ENCODE measurements around the gene SLC6A5.
"Not testable (repeated sequence)": the region's sequence is repeated elsewhere in the genome, so short reads cannot be mapped to it uniquely, and the experiment has no call there.

The SLC6A5 gene

DNA sequence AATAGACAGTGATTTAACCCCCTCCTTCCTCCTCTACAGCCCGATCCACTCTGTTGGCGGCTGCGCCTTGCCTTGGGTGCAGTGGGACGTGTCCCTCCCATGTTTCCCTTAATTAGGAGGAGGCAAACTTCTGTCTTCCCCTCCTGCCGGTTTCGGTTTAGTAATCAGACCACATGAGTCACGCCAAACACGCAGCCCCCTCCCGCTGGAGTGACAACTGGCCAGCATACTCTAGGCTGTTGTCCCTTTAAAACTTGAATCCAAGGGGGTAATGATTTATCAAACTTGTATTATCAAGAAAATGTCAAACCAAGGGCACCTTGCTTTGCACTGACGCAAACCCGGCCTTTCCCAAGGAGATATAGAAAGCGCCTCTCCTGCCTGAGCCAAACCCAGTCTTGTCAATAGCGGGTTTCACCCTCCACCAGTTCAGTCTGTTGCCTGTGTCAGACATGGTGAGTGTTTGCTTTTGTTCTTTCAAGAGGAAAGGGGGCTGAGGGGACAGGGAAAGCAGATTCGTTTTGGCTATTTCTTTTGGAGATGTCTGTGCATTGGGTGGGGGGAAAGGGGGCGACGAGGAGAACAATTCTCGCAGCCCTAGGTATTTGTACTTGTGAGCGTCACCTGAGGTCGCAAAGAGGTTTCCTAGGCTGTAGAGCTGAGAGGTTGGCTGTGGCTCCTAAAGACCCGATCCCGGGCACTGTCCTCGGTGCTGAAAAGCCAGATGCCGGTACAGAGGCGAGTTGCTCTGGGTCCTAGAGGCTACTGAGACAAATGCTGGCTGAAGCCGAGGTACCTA, at the start of gene SLC6A5:
SLC6A5 (plus strand) TSS at position 388 of the 799 bp plus-strand sequence; CDS start at position 453, 65 bp downstream.
- no peak for DNase-seq (ENCODE audit: low read depth)

DNA sequence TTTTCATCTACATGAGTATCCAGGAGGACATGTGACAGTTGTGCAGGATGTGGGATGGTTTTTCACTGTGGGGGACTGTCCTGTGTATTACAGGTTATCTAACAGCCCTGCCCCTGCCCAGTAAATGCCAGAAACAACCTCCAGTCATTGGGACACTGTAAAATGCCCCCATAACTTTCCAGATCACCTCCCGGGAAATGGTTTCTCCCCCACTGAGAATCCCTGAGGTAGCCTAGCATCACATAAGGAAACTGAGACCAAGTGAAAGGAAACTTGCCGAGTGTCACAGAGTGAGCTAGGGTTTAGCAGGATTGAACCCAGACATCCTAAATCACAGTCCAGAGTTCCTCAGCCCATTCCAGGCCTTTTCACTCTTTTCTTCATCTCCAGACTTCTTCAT, 48.3 kb upstream of the SLC6A5 start:
- no peak for DNase-seq (ENCODE audit: low read depth)

DNA sequence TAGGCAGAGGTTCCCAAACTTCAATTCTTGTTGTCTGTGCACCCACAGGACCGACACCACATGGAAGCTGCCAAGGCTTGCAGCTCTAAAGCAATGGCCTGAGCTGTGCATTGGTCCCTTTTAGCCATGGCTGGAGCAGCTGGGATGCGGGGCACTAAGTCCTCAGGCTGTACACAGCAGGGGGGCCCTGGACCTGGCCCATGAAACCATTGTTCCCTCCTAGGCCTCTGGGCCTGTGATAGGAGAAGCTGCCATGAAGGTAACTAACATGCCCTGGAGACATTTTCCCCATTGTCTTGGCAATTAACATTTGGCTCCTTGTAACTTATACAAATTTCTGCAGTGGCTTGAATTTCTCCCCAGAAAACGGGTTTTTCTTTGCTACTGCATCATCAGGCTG, 43.6 kb upstream of the SLC6A5 start:
- no peak for DNase-seq (ENCODE audit: low read depth)

DNA sequence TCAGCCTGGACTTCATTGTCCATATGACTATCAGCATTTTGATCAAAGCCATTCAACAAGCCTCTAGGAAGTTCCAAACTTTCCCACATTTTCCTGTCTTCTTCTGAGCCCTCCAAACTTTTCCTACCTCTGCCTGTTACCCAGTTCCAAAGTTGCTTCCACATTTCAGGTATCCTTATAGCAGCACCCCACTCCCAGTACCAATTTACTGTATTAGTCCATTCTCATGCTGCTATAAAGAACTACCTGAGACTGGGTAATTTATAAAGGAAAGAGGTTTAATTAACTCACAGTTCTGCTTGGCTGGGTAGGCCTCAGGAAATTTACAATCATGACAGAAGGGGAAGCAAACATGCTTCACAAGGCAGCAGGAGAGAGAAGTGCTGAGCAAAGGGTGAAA, 43.0 kb upstream of the SLC6A5 start:
- not testable (repeated sequence) for DNase-seq (ENCODE audit: low read depth)

DNA sequence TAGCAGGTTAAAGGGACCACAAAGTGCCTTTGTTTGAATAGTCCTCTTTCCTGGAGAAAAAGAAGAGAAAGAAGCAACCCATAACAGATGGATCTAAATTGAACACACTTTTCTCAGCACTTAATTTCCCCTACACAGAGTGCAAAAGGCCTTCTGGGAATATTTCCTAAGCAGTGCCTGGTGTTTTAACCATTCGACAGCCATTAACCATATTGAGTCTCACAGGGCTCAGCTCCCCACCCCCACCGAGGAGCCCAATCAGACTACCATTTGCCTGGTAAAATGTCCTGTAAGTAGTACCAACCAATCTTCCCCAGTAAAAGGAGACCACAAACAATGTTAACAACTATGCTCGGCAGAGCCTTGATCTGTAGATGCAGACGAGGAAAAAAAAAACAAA, 40.7 kb upstream of the SLC6A5 start:
- no peak for DNase-seq (ENCODE audit: low read depth)

DNA sequence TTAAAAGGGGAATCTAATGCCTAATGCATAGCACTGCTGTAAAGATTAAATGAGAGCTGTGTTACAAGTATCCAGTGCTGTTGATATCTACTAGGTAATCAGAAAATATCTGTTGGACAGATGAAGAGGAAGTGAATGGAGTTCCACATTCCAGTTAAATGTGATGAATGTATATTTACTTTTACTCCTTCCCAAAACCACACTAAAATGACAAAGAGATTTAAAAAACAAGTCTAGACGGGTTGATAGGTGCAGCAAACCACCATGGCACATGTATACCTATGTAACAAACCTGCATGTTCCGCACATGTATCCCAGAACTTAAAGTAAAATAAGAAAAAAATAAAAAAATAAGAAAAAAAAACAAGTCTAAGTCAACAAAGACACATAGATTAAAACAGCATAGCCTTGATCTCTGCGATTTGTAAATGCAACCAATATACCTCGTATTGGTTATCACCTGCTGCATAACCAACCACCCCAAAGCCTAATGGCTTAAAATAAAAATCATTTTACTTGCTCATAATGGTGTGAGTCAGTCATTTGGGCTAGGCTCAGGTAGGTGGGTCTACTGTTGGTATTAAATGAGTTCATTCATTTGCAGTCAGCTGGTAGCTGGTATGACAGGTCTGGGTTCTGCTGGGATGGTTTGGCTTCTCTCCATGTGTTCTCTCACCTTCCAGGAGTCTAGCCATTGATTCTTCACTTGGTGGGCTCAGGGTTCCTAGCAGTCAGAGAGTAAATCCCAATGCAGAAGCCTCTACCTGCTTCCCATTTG, 39.7 kb upstream of the SLC6A5 start:
- no peak for DNase-seq (ENCODE audit: low read depth)

DNA sequence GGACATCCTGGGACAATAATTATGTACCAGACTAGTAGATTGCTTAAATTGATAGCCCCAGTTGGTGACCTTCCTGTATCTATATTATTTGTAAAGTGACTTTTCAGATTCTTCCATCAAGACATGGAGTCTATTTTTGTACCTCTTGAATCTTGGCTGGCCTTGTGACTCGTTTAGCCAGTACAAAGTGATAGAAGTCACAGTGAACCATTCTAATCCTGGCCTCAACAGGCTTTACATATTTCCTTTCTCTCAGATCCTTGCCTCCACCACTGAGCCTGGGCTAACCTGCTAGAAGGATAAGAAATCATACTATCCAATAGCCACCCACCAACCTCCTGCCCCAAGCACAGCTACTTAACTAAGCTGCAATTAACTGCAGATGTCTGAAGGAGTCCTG, 37.5 kb upstream of the SLC6A5 start:
- no peak for DNase-seq (ENCODE audit: low read depth)

DNA sequence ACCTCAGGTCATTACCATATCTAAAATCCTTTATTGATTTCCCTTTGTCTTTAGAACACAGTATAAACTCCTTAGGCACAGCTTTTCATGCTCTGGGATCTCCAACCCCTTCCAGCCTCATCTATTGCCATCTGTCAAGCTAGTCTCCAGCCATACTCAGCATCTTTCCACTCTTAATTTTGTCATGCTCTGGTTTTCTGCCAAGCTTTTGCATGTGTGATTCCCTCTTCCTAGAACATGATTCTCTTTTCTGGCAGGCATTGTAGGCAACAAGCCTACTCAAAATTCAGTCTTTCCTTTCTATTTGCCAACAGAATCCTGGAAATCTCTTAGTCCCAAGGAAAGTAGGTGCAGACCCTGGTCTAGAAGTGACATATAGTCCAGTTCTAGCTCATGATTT, 35.5 kb upstream of the SLC6A5 start:
- no peak for DNase-seq (ENCODE audit: low read depth)

DNA sequence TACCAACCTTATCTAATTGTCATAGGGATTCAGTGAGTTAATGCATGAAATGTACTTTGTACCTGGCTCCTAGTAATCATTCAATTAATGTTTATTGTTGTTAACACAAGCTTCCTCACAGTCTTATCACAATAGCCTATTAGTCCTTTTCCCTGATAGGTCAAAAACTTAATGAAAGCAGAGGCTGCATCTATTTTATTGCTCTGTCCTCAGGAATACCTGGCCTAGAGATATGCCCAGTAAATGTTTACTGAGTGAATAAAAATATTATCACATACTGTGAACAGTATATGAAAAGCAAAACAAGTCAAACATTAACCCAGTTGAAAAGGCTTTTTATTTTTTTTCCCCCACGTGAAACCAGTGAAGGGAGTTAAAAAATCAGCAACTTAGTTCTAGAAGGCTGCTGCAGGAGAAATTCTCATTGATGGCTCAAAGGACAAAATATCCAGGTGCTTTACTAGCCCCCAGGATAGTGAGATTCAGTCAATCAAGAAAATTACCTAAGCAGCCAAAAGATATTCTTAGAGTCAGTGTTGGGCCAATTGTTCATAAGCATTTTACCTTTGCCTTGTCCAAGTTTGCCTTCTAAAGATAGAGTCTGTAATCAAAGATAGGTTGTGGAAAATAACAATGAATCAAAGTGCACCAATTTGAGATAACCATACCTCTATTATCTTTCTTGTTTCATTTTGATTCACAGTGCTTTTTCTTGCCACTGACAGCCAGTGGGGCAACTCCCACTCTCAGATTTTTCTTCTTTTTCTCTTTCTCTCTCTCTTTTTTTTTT, 34.4 kb upstream of the SLC6A5 start:
- no peak for DNase-seq (ENCODE audit: low read depth)

DNA sequence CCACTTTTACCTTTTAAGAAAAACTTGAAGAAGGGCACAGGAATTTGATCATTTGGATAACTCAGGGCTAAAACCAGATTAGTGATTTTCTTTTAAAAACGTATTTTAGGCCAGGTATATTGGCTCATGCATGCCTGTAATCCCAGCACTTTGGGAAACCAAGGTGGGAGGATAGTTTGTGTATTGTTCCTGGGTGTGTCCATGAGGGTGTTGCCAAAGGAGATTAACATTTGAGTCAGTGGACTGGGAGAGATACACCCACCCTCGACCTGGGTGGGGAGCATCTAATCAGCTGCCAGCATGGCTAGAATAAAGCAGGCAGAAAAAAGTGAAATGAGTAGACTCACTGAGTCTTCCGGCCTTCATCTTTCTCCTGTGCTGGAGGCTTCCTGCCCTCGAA, 33.3 kb upstream of the SLC6A5 start:
- not testable (repeated sequence) for DNase-seq (ENCODE audit: low read depth)

DNA sequence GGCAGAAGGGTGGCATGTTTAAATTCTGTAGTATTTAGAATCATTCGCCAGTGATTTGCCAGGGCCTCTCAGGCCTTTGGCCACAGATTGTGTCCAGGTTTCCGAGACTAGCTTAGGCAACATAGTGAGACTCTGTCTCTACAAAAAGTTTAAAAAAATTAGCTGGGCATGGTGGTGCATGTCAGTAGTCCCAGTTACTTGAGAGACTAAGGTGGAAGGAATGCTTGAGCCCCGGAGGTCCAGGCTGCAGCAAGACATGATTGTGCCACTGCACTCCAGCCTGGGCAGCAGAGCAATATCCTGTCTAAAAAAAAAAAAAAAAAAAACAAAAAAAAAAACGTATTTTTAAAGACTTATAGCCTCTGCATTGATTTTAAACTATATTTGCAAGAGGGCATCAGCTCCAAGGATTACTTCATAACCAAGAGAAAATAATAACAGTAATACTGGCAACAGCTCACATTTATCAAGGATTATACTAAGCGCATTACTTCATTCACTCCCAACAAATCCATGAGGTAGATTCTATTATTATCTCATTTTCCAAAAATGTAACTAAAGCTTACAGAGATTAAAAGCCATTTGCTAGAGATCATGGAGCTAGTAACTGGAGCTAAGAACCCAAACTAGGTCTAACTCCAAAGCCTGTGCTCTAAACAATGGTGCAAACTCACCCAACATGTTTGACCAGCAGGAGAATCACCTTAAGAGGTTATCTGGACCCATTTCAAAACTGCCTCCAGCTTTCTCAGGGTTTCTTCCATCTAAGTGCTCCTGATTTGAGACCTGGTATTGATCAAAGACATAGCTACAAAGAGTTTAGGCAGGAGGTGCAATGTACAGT, 32.6 kb upstream of the SLC6A5 start:
- no peak for DNase-seq (ENCODE audit: low read depth)

DNA sequence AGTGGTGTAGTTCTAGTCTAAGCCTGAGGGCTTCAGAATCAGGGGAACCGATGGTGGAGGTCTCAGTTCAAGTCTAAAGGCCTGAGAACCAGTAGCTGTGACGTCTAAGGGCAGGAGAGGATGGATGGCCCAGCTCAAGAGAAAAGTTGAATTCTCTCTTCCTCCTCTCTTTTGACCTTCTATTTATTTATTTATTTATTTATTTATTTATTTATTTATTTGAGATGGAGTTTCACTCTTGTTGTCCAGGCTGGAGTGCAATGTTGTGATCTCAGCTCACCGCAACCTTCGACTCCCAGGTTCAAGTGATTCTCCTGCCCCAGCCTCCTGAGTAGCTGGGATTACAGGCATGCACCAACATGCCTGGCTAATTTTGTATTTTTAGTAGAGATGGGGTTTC, 19.7 kb upstream of the SLC6A5 start:
- DNase-seq (ENCODE audit: low read depth) = not testable (repeated sequence)

DNA sequence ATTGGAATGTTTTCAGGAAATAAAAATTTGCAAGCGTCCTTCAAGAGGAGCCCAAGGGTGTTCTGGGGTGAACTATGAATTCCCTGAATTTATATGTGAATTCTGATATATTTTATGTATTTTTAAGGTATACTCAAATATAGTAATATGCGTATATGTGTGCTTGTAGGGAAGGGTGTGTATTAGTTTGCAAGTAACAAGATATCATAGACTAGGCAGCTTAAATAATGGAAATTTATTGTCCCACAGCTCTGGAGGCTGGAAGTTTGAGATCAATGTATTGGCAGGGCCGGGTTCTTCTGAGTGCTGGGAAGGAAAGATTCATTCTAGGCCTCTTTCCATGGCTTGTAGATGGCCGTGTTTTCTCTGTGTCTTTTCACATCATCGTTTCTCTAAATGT, 16.2 kb upstream of the SLC6A5 start:
- no peak for DNase-seq (ENCODE audit: low read depth)

DNA sequence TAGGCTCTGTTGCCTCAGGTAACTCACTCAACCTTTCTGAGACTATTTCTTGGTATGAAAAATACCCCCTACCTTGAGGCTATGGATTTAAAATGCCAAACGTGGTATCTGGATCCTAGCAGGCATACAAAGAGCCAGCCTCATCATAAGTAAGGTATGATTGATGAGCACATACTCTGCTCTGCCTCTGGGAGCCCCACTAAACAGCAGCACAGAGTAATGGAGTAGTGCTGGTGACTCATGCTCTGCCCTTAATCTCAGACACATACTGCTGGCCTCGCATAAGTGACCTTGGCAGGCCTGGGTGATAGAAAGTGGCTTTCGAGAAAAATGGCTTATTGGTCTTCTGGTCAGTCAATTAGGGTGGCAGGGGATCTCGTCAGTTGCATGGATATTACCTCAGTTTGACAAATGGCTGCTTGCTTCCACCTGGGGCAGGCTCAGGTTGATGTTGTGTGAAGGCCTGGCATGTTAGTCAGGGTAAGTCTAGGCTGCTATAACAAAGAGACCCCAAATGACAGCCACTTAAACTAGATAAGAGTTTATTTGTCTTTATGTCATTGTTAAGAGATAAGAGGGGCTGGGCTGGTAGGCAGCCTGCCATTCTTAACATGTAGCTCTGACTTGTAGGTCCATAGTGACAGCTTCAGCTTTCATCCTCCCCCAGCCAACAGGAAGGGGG, 15.2 kb upstream of the SLC6A5 start:
- no peak for DNase-seq (ENCODE audit: low read depth)

DNA sequence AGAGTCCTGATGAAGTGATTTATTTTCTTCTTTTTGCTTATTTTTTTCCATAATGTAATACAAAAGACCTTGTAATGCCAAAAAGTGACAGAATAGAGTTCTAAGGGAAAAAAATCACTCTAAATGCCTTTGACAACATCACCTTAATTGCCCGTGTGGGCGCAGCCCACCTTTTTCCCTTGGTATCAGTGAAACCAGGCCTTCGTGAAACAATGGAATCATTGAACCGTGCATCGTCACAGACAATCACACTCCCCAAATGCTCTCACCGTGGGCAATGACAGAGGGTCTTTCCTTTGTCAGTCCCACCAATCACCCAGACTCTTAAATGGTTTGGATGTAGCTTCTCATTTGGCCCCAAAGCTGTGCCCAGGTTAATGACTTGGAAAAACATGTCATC, 9.6 kb upstream of the SLC6A5 start:
- no peak for DNase-seq (ENCODE audit: low read depth)

DNA sequence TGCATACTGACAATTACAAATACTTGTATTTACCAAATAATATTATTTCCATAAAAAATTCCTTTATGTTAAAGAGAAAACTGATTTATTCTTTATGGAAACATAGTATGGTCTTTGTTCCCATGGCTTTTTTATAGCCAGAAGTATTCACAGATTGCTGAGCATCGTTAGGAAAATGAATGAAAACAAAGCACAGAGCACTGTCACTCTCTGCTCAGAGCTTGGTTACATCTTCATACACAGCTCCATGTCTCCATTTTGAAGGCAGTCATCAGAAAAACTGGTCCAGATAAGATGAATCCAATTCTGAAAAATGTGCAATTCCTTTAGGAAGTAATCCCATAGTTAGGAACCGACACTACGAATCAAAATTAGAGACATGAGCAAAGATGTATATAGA, 9.0 kb upstream of the SLC6A5 start:
- DNase-seq (ENCODE audit: low read depth) = no peak

DNA sequence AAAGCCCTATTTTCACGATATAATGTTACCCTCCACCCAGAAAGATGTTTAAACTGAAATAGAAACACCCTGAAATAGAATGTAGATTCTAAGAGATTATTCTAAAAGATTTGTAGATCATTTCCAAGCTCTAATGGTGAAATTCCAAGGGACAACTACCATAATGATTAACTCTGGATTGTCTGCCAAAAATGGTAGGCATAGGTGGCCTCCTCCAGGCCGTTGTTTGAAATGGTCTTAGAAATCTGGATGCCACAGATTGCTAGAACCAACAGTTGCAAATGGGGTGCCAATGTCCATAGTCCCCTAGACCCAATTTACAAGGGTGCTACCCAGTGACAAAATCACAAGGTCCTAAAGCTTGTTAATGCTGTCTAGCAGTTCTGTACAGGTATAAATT, 6.7 kb upstream of the SLC6A5 start:
- DNase-seq (ENCODE audit: low read depth) = no peak

DNA sequence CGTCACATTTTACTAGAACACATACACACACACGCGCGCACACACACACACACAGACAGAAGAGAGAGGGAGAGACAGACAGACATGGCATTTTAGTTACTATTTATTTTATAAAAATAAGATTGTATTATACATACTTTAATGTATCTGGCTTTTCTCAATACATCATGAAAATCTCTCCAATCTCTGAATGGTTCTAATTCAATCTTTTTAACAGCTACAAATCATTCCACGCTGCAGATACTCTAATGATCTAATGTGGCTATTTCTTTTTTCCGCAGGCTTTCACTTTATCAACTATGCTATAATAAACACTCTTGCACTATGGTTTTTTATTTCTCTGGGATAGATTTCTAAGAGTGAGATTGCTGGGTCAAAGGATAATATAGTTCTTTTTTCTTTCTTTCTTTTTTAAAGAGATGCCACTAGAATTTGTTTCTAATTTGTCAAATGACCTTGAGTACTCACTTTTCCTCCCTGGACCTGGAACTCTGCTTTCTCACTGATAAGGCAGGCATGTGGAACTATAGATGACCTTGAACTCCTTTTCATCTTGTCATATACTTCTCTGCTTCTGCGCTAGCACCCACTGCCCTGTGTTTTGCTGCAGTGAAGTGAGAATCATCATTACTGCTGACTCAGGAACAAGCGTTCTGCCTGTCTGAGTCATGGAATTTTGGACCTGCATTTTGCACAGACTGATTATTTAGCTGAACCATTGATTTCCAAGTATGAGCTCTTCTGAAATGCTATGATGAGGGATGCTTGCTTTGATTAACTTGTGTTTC, 4.9 kb upstream of the SLC6A5 start:
- no peak for DNase-seq (ENCODE audit: low read depth)

DNA sequence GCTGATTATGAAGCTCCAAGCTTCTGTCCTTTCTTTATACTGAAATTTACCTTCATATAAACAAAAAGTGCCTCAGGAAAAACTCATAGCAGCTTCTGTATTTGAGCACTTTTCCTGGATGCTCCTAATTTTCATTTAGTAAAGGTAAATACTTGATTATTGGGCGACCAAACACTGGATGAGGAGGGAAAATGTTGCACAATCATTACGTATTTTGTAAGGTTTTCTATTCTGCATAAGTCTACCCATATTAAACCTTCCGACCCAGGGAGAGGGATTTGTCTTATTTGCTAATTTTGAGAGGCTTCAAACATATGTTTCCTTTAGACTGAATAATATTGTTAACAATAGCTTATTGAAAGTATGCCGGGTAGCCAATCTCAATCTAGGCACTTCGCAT, 4.3 kb upstream of the SLC6A5 start:
- DNase-seq (ENCODE audit: low read depth) = no peak
